DMS79 (cell line): ENCODE data around the gene CPN2.

Experiments used
- DNase-seq: peaks from one replicate; lab custom pipeline; 2025; lab: John Stamatoyannopoulos, UW

The CPN2 gene

GRCh38 chr3:194313560-194314387 lies 37.4 kb downstream of the CPN2 start:
- no peak for DNase-seq

DNA sequence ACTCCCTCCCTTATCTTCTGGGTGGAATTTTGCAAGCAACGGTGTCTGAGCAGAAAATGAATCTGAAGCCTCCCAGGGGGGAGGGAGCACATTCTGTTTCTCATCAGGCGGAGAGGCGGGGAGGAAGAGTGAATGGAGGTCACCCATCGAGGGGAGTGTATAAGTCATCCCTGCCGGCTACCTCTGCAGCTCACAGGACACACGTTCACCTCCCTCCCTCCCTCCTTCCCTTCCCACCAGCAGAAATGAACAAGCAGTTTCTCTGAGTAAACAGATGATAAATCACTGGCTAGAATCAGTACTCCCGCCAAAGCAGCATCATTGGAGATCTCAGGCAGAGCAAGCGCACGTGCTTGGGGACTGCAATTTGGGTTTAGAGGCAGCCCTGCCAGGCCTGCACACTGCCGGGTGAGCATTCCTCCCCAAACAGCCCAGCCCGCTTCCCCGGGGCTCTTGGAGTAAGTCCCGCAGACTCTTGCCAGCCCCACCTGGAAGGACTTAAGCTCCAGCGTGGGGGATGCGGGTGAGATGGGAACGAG lies 38.3 kb downstream of the CPN2 start:
- DNase-seq: no peak

GRCh38 chr3:194312186-194312742 lies 38.9 kb downstream of the CPN2 start:
- DNase-seq: no peak

- DNase-seq: no peak
These were observed 40.1 kb downstream of the CPN2 start for GRCh38 chr3:194311000-194311399.

DNA sequence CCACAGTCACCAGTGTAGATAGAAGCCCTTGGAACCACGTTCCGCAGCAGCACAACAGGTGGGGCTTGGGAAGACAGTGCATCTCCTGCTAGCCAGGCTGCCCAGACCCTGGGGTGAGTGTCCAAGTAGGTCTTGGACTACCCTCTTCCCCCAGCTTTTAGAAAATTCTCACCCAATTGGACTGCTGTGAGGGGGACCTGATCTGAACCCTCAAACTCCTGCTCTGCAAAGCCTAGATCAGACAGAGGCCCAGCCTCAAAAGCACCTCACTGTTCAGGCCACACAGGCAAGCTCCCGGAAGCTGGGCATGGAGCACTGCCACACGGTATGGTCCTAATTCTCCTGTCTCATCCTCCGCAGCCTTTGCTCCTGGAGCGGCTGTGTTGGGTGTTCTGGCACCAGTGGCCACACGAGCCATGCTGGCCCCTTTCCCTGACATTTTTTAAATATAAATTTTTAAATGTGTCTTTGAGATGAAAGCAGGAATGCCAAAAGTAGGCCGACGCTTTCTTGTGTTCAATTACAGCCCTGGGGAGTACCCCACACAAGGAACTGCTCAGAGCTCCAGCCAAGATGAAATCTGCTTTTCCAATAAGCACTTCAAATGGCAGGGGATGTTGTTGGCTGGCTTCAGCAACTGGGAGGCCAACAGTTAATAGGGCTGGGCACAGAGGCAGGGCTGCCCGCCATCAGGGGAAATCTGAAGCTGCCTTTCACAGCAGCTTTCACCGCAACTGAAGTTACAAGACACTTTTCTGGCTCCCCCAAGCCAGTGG lies 40.9 kb downstream of the CPN2 start:
- no peak for DNase-seq

GRCh38 chr3:194308601-194309449 lies 42.3 kb downstream of the CPN2 start:
- no peak for DNase-seq

GRCh38 chr3:194307849-194308248 lies 43.3 kb downstream of the CPN2 start:
- no peak for DNase-seq

DNA sequence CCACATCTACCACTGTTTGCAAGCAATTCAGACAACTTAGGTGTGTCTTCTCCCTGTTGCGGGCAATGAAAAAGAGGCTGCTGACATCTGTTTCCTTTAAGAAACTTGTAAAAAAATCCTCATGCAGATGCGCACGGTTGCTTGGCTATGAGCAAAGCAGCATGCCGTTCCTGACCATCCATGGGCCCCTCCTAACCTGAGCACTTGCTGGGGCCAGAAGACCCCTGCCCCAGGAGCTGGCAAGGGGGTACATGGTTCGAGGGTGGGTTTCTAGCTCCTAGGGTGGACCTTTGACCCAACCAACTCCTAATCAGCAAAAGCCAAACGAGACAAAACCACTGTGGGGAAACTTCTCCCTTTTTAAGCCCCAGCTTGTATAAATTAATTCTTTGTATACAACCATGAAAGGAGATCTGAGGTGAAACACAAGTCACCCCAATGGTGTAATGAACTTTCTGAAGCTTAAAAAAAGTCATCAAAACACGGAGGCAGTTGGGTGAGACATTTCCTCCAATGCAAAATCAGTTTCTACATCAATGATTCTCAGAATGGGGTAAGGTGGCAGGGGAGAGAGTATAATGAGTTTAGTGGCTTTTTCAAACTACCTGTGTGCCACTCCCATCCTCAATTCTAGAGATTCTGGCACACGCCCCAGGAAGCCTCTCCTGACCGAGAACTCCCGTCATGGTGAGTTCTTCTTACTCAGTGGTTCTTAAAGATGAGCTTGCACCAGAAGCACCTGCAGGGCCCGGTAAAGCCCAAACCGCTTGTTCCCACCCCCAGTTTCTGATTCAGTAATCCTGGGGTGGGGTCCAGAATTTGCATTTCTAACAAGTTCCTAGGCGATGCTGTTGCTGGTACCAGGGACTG lies 44.1 kb downstream of the CPN2 start:
- DNase-seq: peak; percentile 44

GRCh38 chr3:194306109-194306686 lies 44.9 kb downstream of the CPN2 start:
- DNase-seq: peak; percentile 82

DNA sequence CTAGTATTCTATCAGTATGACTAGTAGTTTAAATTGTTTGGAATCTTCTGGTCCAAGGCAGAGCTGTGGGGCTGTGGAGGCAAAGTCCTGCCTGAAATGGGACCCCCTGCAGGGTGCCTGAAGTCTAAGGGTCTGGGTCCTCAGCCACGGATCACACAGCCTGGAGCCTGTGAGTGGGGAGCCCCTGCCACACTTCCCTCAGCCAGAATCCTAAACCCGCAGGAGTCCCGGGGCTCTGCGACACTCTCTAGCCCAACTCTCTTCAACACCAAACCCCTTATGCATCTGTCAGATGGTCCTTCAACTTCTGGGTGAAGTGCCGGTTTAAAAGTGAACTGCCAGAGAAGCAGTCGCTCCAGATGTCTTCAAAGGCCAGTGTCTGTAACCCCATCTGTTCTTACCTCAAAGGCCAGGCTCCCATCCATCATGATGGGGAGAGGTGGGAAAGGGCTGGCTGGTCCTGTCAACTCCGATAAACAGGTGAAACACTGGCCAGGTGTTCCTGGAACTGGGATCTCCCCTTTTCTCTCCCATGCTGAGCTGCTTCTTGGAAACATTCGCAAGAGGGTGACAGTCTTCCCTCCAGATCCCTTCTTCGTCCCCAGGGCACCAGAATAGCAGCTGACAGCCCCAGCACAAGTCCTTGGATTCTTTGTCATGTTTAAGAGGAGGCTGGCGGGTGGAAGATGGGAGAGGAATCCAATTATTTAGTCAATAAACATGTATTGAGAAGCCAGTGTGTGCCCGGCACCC lies 45.6 kb downstream of the CPN2 start:
- no peak for DNase-seq

DNA sequence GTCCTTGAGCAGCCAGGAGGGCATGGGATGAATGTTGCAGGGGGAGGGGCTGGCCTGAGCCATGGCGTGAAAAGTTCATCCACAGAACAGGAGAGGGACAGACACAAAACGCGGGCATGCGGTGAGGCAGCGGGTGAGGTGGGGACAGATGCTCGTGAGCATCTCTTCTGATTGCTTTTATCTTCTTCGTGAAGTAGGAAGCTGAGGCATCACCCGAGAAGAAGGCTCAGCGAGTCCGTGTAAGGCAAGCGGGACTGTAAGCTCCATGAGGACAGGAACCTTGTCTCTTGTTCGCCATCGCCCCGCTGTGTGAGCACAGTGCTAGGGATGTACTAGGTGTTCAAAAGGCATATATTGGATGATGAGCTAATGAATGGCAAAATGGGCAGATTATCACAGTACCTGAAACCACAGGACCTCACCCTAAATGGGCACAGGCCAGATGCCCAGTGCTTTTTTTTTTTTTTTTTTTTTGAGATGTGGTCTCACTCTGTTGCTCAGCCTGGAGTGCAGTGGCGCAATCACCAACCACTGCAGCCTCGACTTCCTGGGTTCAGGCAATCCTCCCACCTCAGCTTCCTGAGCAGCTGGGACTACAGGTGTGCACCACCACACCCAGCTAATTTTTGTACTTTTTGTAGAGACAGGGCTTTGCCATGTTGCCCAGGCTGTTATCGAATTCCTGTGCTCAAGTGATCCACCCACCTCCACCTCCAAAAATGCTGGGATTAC lies 46.8 kb downstream of the CPN2 start:
- no peak for DNase-seq

- DNase-seq: no peak
These were observed 47.4 kb downstream of the CPN2 start for GRCh38 chr3:194303749-194304148.

DNA sequence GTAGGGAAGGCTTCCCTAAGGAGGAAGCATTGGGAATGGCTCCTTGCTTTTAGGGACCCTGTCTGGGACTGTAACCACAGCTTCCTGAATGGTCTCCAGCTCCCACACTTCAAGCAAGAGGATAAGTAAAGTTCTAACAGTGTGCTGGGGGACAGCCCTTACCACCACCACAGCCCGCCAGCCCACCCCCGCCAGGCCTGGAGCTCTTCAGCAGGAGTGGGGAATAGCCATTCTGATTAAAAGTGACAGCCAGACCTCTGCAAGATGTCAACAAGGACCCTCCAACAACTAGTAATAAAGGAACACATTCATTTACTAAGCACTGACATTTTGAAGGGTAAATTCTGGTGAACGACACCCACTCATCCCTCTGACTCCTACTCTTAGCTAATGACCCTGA lies 49.4 kb downstream of the CPN2 start:
- no peak for DNase-seq

- no peak for DNase-seq
These were observed 50.2 kb downstream of the CPN2 start for GRCh38 chr3:194300936-194301335.

DNA sequence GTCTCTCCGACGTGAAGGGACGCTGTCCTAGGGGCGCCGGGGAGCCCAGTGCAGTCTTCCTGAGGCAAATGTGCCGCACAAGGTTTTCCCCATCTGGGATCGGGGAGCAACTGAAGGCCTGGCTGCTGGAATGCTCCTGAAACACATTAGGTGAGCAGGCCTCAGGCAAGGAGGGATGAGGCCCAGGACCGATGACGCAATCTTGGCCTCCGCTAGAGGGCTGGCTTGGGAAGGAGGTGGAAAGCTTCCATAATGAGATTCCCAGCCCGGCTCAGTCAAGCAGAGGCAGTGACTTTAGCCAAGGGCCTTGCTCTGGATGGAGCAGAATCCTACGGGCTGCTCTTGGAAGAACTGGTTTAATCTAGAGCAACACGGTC lies 50.8 kb downstream of the CPN2 start:
- no peak for DNase-seq

DNA sequence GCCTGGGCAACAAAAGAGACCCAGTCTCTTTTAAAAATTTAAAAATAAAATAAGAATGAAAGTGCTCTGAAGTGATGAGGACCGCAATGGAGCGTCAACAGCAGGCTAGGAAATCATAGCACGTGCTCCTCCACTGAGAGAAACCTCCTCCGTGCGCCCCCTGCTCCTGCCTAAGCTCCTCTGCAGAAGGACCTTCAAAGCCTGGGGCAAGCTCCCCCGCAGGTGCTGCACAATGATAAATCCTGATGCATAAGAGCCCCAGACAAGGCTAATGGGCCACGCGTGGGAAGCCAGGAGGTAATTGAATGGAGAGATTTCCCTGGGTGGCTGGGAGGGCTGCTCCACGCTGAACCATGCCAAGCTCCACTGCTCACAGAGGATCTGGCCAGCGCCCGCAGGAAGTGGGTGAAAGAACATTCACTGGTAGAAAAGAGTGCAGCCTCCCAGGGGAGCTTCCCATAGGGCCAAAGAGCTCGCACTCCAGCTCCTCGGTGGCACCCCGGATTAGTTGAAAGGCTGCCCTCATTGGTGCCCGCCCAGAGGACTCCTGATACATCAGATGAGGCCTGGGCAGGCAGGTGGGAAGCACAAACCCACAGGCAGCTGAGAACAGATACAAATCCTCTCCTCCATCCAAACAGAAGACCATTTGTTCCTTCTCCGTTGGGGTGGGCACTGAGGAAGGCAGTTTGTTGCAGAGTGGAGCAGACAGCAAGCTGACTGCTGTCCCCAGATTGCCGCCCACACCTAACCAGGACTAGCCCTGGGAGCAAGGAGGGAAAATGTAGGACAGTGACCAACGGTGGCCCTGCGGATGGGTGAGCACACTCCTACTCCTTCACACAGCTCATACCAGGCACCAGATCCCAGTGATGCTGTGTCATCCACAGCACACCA lies 52.5 kb downstream of the CPN2 start:
- DNase-seq: peak; percentile 35

- no peak for DNase-seq
These were observed 54.5 kb downstream of the CPN2 start for GRCh38 chr3:194296454-194297263.
